BJ (cell line): ENCODE measurements around the gene TRIM71. TPM values are rescaled to one million over a fixed set of nuclear protein-coding genes. Genes with fewer than 3 reads are reported as not detected.

Source experiments
- CTCF ChIA-PET: fragments of 350-600 bp; formaldehyde crosslinking; extraction: SDS; loops from one replicate; lab custom pipeline; 2021; ENCODE audit warnings: antibody characterized with exemption, inconsistent platforms; lab: Yijun Ruan, JAX
- POLR2A ChIA-PET: fragments of 300-600 bp; sonication (Branson Sonifier 250); formaldehyde crosslinking; extraction: SDS; loops from one replicate; lab custom pipeline; 2021; ENCODE audit warnings: antibody characterized with exemption; lab: Charles Lee
- DNase-seq: peaks from one replicate; pipeline ENCODE4 v3.0.0-alpha.2; 2011; ENCODE audit warnings: low read depth
- H3K27me3 ChIP-seq: 2 replicates; pipeline ENCODE4 v1.6.0; 2011; ENCODE audit warnings: low read length; ENCODE audit not compliant: control insufficient read depth, insufficient read depth
- H3K36me3 ChIP-seq: 2 replicates; pipeline ENCODE4 v1.5.1; 2011; ENCODE audit warnings: low read length; ENCODE audit not compliant: control insufficient read depth, insufficient read depth
- H3K4me3 ChIP-seq: 2 replicates; pipeline ENCODE4 v1.5.1; 2011; ENCODE audit warnings: low read depth, mild to moderate bottlenecking, control low read depth, low read length
- CTCF ChIP-seq: IDR thresholded peaks from 2 replicates; pipeline ENCODE4 v1.5.1; 2011; ENCODE audit warnings: low read depth, mild to moderate bottlenecking, control low read depth, inconsistent platforms, low read length, moderate library complexity; ENCODE audit not compliant: insufficient read depth
- polyA plus RNA-seq: library from polyadenylated mRNA; depleted of rRNA; stranded (reverse); fragments of >200 nt; gene quantifications from 2 replicates; pipeline ENCODE4 v1.2.3, GENCODE V29; 2011

TRIM71 gene
- polyA plus RNA-seq, 1 experiment: not detected

- CTCF ChIA-PET: interaction anchor here (1.1 kb wide), 1 partner anchor 145 kb away, joined by 3 read pairs; no protein-coding TSS in a partner anchor
- POLR2A ChIA-PET: no interaction called here
Measured at GRCh38 chr3:32903953-32904352, 86.2 kb downstream of the TRIM71 start.

GRCh38 chr3:32909999-32910398, 92.2 kb downstream of the TRIM71 start:
- TF ChIP-seq CTCF: no peak
- Histone ChIP-seq H3K36me3 (no peaks in the 10 kb centered on the region), H3K4me3 (no peak overlapping the region), H3K27me3 (no peaks in the 10 kb centered on the region)
- no peak for DNase-seq
- ChIA-PET POLR2A (interaction anchor here (0.7 kb wide), 1 partner anchor 152 kb away, joined by 3 read pairs; no protein-coding TSS in a partner anchor), CTCF (interaction anchor here (1.0 kb wide), 1 partner anchor 128 kb away, joined by 3 read pairs; no protein-coding TSS in a partner anchor)

More at GRCh38 chr3:32903953-32904352, 86.2 kb downstream of the TRIM71 start:
- no peak overlapping the region for H3K4me3 ChIP-seq
- no peaks in the 10 kb centered on the region for H3K36me3 ChIP-seq
- H3K27me3 ChIP-seq: 0 out of 2 replicates have a peak, but pooled peaks cover 2% of the 10 kb centered on the region
- no peak for DNase-seq
- no peak for TF ChIP-seq CTCF

- H3K36me3 ChIP-seq: no peaks in the 10 kb centered on the region
- CTCF ChIA-PET: interaction anchor here (0.9 to 1.0 kb wide), 2 partner anchors 13 to 129 kb away, joined by 3 to 4 read pairs; no protein-coding TSS in a partner anchor
- peak; percentile 55 for DNase-seq
- H3K4me3 ChIP-seq: no peak overlapping the region
- TF ChIP-seq CTCF: no peak
- no peaks in the 10 kb centered on the region for H3K27me3 ChIP-seq
- POLR2A ChIA-PET: no interaction called here
Measured at GRCh38 chr3:32910954-32911353, 93.2 kb downstream of the TRIM71 start.

- no peak for TF ChIP-seq CTCF
- Histone ChIP-seq H3K36me3 (no peaks in the 10 kb centered on the region), H3K4me3 (no peak overlapping the region), H3K27me3 (no peaks in the 10 kb centered on the region)
- ChIA-PET CTCF (no interaction called here), POLR2A (no interaction called here)
- DNase-seq: no peak
Measured at GRCh38 chr3:32912046-32912445, 94.2 kb downstream of the TRIM71 start.

GRCh38 chr3:32913790-32914446, 96.1 kb downstream of the TRIM71 start:
- TF ChIP-seq CTCF: 0 out of 2 replicates have a peak, but pooled peaks have one; percentile 0
- CTCF ChIA-PET: interaction anchor here (1.1 kb wide), 1 partner anchor 11 kb away, joined by 3 read pairs; no protein-coding TSS in a partner anchor
- peak; percentile 86 for DNase-seq
- Histone ChIP-seq H3K27me3 (no peaks in the 10 kb centered on the region), H3K36me3 (no peaks in the 10 kb centered on the region), H3K4me3 (no peak overlapping the region)
- POLR2A ChIA-PET: no interaction called here
